Endometrial microvascular endothelial cells (primary cell): ENCODE data around the gene GRIA4. TPM values are rescaled to one million over a fixed set of nuclear protein-coding genes. Genes with fewer than 3 reads are reported as not detected.

ENCODE experiments used
- in situ Hi-C: cut with HindIII; loops from 2 replicates; pipeline ENCODE4 v1.10.0; 2017; ENCODE audit warnings: low sequenced_read_pairs, low pct_unique_long_range_greater_than_20kb; ENCODE audit errors: inconsistent ontology term
- total RNA-seq: library from RNA; depleted of rRNA; stranded (reverse); fragments of >200 nt; gene quantifications from one replicate; pipeline ENCODE4 v1.2.3, GENCODE V29; 2015; ENCODE audit errors: inconsistent ontology term

The GRIA4 gene
- total RNA-seq, 1 donor from 2014 or later, result not detected

- in situ Hi-C loops, result no loop called here
Observed at GRCh38 chr11:105632316-105632715, 22.4 kb downstream of the GRIA4 start.

DNA sequence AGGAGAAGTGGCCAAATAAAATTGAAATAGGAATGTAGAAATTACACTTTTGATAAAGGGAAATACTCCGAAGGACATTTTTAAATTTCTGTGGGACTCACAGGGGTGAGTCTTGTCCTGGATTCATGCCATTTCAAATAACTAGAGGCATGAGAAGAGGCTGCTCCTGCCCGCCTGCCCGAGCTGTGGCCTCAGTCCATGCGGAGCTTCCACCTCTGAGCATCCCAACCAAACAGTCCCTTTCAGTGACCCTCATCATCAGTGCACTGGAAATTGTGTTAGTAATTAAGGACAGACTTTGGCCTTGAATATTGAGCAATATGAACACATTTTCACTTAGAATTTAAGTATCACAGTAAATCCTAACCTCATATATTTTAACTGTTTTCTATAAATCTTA lies 25.6 kb downstream of the GRIA4 start:
- in situ Hi-C loops, result no loop called here

GRCh38 chr11:105636496-105636895 lies 26.6 kb downstream of the GRIA4 start:
- in situ Hi-C loops, result no loop called here

DNA sequence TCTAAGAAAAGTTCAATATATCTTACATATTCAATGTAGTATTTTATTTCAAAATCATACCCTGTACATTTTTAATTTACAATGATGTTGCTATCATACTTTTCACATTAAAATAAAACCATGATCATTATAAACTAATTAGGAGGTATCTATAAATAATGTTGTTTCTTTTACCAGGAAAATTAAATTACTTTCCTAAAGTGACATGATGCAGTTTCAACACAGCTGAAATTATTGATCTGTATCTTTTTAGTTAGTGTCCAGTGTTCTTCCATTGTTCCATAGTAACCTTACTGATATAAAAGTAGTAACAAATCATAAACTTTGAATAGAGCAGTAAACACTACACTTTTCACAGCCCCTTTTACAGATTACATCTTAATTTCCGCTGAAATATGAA lies 29.7 kb downstream of the GRIA4 start:
- in situ Hi-C loops, result no loop called here

- in situ Hi-C loops, result no loop called here
Observed at GRCh38 chr11:105641433-105641832, 31.6 kb downstream of the GRIA4 start.

DNA sequence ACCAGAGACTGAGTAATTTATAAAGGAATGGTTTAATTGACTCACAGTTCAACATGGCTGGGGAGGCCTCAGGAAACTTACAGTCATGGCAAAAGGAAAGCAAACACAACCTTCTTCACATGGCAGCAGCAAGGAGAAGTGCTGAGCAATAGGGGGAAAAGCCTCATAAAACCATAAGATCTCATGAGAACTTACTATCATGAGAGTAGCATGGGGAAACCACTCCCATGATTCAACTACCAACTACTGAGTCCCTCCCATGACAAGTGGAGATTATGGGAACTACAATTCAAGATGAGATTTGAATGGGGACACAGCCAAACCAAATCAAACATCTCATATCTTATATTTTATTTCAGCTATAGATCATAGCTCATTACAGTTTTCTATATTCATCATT lies 33.0 kb downstream of the GRIA4 start:
- in situ Hi-C loops, result no loop called here

- in situ Hi-C loops, result no loop called here
Observed at GRCh38 chr11:105644839-105645573, 35.1 kb downstream of the GRIA4 start.

- in situ Hi-C loops, result no loop called here
Observed at GRCh38 chr11:105647780-105648179, 37.9 kb downstream of the GRIA4 start.

- in situ Hi-C loops, result no loop called here
Observed at GRCh38 chr11:105648762-105649161, 38.9 kb downstream of the GRIA4 start.

DNA sequence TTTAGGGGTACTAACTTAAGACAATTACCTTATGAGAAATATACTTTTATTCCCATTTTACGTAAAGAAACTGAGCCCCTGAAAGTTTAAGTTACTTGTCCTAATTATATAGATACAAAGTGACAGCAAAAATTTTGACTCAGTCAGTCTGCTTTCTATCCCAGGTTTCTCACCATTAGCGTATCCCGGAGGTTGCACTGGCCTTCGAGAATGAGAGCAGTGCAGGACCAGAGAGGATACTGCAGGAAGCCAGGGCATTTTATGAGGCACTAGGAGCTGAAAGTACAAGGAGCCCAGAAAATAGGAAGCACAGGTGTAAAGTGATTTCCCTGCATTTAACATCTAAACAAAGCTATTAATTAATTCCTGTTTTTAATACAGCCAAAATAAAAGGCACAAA lies 55.4 kb downstream of the GRIA4 start:
- in situ Hi-C loops, result no loop called here

GRCh38 chr11:105667441-105667840 lies 57.6 kb downstream of the GRIA4 start:
- in situ Hi-C loops, result no loop called here

GRCh38 chr11:105670811-105671210 lies 60.9 kb downstream of the GRIA4 start:
- in situ Hi-C loops, result no loop called here

- in situ Hi-C loops, result no loop called here
Observed at GRCh38 chr11:105673089-105673488, 63.2 kb downstream of the GRIA4 start.

DNA sequence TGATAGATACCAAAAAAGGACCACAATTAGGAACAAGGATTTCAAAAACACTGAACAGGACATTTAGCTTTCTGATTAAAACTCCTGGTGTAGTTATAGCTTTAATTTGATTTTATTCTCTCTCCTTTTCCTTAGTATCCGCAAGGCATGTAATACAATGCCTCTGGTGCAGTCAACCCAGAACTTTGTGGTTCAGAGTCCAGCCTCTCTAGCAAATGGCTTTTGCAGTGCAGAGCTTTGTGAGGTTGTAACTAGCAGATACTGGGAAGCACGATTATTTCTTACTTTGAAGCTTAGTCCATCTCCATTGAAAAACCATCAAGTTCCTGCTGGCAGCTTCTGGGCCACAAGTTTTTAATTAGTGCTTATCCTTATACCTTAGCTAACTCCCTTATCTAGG lies 79.8 kb downstream of the GRIA4 start:
- in situ Hi-C loops, result no loop called here

GRCh38 chr11:105690467-105690866 lies 80.6 kb downstream of the GRIA4 start:
- in situ Hi-C loops, result no loop called here

DNA sequence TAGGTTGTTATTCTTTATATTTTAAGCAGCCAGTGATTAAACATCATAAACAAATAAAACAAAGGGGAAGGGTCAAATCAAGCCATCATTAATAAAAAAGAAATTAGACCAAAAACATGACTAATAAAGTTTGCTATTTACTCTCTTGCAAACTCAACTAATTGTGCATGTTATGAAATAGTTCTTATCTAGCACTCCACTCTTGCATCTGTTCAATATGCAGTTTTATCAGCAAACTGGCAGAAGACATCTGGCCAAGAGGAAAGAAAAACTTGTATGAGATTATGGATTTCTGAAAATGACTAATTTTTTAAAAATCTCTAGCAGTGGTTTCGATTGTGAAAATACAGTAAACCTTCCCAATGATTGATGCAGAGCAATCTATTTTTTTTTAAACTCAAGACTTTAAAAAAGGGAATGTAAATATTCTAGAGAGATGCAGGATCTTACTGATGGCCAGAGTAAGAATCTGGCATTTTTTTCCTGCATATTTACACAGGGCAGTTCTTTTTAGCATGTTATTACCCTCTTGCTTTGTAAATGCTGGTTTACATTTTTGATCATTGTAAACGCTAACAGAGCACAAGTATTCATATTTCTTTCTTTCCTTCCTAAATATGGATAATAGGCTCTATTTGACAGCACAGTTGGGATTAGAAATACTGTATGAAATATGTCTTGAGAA lies 83.3 kb downstream of the GRIA4 start:
- in situ Hi-C loops, result no loop called here

GRCh38 chr11:105696000-105696399 lies 86.1 kb downstream of the GRIA4 start:
- in situ Hi-C loops, result no loop called here

GRCh38 chr11:105697291-105697690 lies 87.4 kb downstream of the GRIA4 start:
- in situ Hi-C loops, result no loop called here

- in situ Hi-C loops, result no loop called here
Observed at GRCh38 chr11:105699203-105699602, 89.3 kb downstream of the GRIA4 start.

DNA sequence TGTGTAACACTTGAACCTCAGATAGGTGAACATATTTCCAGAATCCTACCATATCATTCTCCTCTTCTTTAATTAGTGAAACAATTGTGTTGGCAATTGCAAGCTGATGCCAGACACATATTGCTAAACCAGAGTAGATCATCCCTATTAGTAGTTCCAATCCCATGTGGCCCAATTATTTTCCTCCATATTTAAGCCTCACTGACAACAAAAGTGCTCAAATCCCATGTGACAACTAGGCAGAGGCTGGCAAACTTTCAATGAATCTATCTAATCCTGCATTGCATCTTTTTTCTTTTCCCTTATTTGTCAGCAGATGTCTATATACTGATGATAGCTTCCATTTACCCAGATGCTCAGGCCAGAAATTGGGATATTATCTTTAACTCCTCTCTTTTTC lies 90.4 kb downstream of the GRIA4 start:
- in situ Hi-C loops, result no loop called here

DNA sequence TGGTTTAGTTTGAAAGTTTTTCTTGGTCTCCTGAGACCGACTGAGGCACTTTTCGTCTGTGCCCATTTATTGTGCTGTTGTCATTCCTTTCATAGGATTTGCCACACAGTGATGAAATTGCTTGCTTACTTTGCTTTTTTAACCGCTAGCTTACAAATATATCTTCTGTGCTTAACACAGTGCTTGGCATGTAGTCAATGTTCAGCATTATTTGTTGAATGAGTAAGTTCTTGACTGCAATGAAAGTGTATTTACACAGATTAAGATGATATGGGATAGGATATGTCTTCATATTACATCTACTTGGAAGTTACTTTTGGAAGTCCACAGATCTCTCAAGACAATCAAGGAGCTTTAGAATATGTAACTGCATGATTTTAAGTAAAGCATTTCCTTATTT lies 91.2 kb downstream of the GRIA4 start:
- in situ Hi-C loops, result no loop called here
